Panc1 (cell line): Measurements from ENCODE around the gene PIAS4.

Source experiments
- POLR2AphosphoS5 ChIP-seq: IDR thresholded peaks from 2 replicates; pipeline ENCODE4 v1.6.1; 2012; ENCODE audit warnings: mild to moderate bottlenecking, low read depth, low read length, moderate library complexity
- SIN3A ChIP-seq: IDR thresholded peaks from 2 replicates; pipeline ENCODE4 v1.6.1; 2012; ENCODE audit warnings: low read depth, mild to moderate bottlenecking, low read length, moderate library complexity, borderline replicate concordance; ENCODE audit not compliant: insufficient read depth
- TF ChIP-seq, protein P1 (sequence below): fragments of 450-650 bp; IDR thresholded peaks from 2 replicates; pipeline ENCODE4 v1.5.1; 2017; ENCODE audit warnings: mild to moderate bottlenecking

GRCh38 chr19:4086411-4086867, 78.9 kb downstream of the PIAS4 start:
- TF ChIP-seq, protein P1, sequence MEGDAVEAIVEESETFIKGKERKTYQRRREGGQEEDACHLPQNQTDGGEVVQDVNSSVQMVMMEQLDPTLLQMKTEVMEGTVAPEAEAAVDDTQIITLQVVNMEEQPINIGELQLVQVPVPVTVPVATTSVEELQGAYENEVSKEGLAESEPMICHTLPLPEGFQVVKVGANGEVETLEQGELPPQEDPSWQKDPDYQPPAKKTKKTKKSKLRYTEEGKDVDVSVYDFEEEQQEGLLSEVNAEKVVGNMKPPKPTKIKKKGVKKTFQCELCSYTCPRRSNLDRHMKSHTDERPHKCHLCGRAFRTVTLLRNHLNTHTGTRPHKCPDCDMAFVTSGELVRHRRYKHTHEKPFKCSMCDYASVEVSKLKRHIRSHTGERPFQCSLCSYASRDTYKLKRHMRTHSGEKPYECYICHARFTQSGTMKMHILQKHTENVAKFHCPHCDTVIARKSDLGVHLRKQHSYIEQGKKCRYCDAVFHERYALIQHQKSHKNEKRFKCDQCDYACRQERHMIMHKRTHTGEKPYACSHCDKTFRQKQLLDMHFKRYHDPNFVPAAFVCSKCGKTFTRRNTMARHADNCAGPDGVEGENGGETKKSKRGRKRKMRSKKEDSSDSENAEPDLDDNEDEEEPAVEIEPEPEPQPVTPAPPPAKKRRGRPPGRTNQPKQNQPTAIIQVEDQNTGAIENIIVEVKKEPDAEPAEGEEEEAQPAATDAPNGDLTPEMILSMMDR, result no peak
- no peak for TF ChIP-seq POLR2AphosphoS5
- TF ChIP-seq SIN3A, result no peak
